HepG2 (cell line): ENCODE data around the gene TLK1. TPM values are rescaled to one million over a fixed set of nuclear protein-coding genes. Genes with fewer than 3 reads are reported as not detected.
A peak's percentile ranks its signal among the peaks of the same experiment; 100 is the strongest.

Experiments
- CBX5 ChIP-seq: sonication (generic); formaldehyde crosslinking; IDR thresholded peaks from 2 replicates; pipeline ENCODE4 v1.4.0; 2020; ENCODE audit warnings: missing genetic modification reagents, borderline replicate concordance
- CEBPG ChIP-seq: IDR thresholded peaks from 2 replicates; pipeline ENCODE4 v1.6.1; 2016
- EP300 ChIP-seq, 3 experiments: sonication (generic) in 1 of 3; formaldehyde crosslinking in 1 of 3; IDR thresholded peaks; 2 replicates each; pipeline versions ENCODE4 v1.5.1 to v1.6.1; 2011 to 2020; ENCODE audit warnings: low read depth in 2 of 3, low read length in 2 of 3, borderline replicate concordance in 1 of 3, improper control_type of control experiment in 1 of 3, mild to moderate bottlenecking in 1 of 3, missing genetic modification reagents in 1 of 3, moderate library complexity in 1 of 3
- FLYWCH1 ChIP-seq: sonication (generic); formaldehyde crosslinking; IDR thresholded peaks from 2 replicates; pipeline ENCODE4 v1.8.1; 2023; ENCODE audit warnings: mild to moderate bottlenecking, missing genetic modification reagents
- HMG20A ChIP-seq: IDR thresholded peaks from 2 replicates; pipeline ENCODE4 v1.6.1; 2016; ENCODE audit warnings: borderline replicate concordance
- MXD4 ChIP-seq: IDR thresholded peaks from 2 replicates; pipeline ENCODE4 v1.6.1; 2016; ENCODE audit warnings: mild to moderate bottlenecking, missing biosample characterization, missing genetic modification reagents
- MXI1 ChIP-seq: IDR thresholded peaks from 3 replicates; pipeline ENCODE4 v1.6.1; 2012; ENCODE audit warnings: low read depth, low read length, inconsistent platforms, borderline replicate concordance
- NBN ChIP-seq: fragments of 450-650 bp; conservative IDR thresholded peaks from 2 replicates; pipeline ENCODE4 v1.6.1; 2017
- NCOR1 ChIP-seq: fragments of 200-600 bp; sonication (generic); IDR thresholded peaks from 2 replicates; pipeline ENCODE4 v1.7.0; 2017; ENCODE audit warnings: antibody characterized with exemption, low read length, borderline replicate concordance
- NR1H2 ChIP-seq: sonication (generic); formaldehyde crosslinking; IDR thresholded peaks from 2 replicates; pipeline ENCODE4 v1.8.1; 2022; ENCODE audit warnings: low read depth, missing genetic modification reagents, borderline replicate concordance
- NR2F1 ChIP-seq, 2 experiments: fragments of 450-650 bp in 1 of 2; formaldehyde crosslinking in 1 of 2; IDR thresholded peaks; 2 replicates each; pipeline versions ENCODE4 v1.5.0 to v1.6.1; 2016 to 2020; ENCODE audit warnings: mild to moderate bottlenecking in 1 of 2, missing compliant biosample characterization in 1 of 2, missing genetic modification reagents in 1 of 2, moderate library complexity in 1 of 2
- TOE1 ChIP-seq: sonication (generic); formaldehyde crosslinking; IDR thresholded peaks from 2 replicates; pipeline ENCODE4 v1.4.0; 2020; ENCODE audit warnings: mild to moderate bottlenecking, missing genetic modification reagents
- ZNF30 ChIP-seq: sonication (generic); formaldehyde crosslinking; IDR thresholded peaks from 2 replicates; pipeline ENCODE4 v1.5.0; 2020; ENCODE audit warnings: mild to moderate bottlenecking, missing genetic modification reagents
- ZNF362 ChIP-seq: sonication (generic); formaldehyde crosslinking; IDR thresholded peaks from 2 replicates; pipeline ENCODE4 v1.4.0; 2020; ENCODE audit warnings: missing genetic modification reagents, mild to moderate bottlenecking, borderline replicate concordance
- ZNF446 ChIP-seq: sonication (generic); formaldehyde crosslinking; IDR thresholded peaks from 2 replicates; pipeline ENCODE4 v1.5.0; 2020; ENCODE audit warnings: mild to moderate bottlenecking, missing genetic modification reagents
- ZNF619 ChIP-seq: sonication (generic); formaldehyde crosslinking; IDR thresholded peaks from 2 replicates; pipeline ENCODE4 v1.4.0; 2020; ENCODE audit warnings: mild to moderate bottlenecking, missing genetic modification reagents
- ZNF644 ChIP-seq: IDR thresholded peaks from 2 replicates; pipeline ENCODE4 v1.6.1; 2016; ENCODE audit warnings: low read depth
- ZNF703 ChIP-seq: sonication (generic); formaldehyde crosslinking; IDR thresholded peaks from 2 replicates; pipeline ENCODE4 v1.5.1; 2020; ENCODE audit warnings: missing genetic modification reagents, mild to moderate bottlenecking, moderate library complexity, borderline replicate concordance
- polyA plus RNA-seq, 8 experiments: library from polyadenylated mRNA; depleted of rRNA in 3 of 8; stranded (reverse) in 7 of 8; unstranded in 1 of 8; fragments of >200 nt; fragmentation: Illumina TruSeq in 4 of 8; extraction: Trizol in 4 of 8; gene quantifications; 2 replicates each; pipeline versions ENCODE4 v1.2.1 to v1.2.3, GENCODE V29; 2011 to 2016; ENCODE audit warnings: low read depth in 4 of 8, missing spikeins in 1 of 8, mixed read lengths in 1 of 8; ENCODE audit not compliant: insufficient read depth in 1 of 8
- total RNA-seq, 5 experiments: library from RNA; depleted of rRNA; stranded (reverse); fragments of >200 nt; fragmentation: Illumina TruSeq; extraction: Trizol; gene quantifications; 2 replicates each; pipeline ENCODE4 v1.2.3, GENCODE V29; 2016; ENCODE audit warnings: low read depth in 1 of 5
- TF ChIP-seq, protein P1 (sequence below): sonication (generic); formaldehyde crosslinking; IDR thresholded peaks from 2 replicates; pipeline ENCODE4 v1.4.0; 2020; ENCODE audit warnings: missing genetic modification reagents, borderline replicate concordance
- TF ChIP-seq, protein P2 (sequence below), 2 experiments: sonication (generic) in 1 of 2; formaldehyde crosslinking in 1 of 2; IDR thresholded peaks; 2 replicates each; pipeline versions ENCODE4 v1.4.0 to v1.6.1; 2018 to 2020; ENCODE audit warnings: missing genetic modification reagents in 2 of 2, borderline replicate concordance in 1 of 2, low read depth in 1 of 2, mild to moderate bottlenecking in 1 of 2, missing biosample characterization in 1 of 2
- TF ChIP-seq, protein P3 (sequence below): sonication (generic); formaldehyde crosslinking; IDR thresholded peaks from 2 replicates; pipeline ENCODE4 v1.5.0; 2020; ENCODE audit warnings: missing genetic modification reagents
- TF ChIP-seq, protein P4 (sequence below): sonication (generic); formaldehyde crosslinking; IDR thresholded peaks from 2 replicates; pipeline ENCODE4 v1.4.0; 2020; ENCODE audit warnings: missing genetic modification reagents

The TLK1 gene
- total and polyA plus RNA-seq, 2 of the 13 experiments (the other 11 are each of a cell fraction or from before 2014, with no cell fraction given), result 16.8 to 28.7 TPM

DNA sequence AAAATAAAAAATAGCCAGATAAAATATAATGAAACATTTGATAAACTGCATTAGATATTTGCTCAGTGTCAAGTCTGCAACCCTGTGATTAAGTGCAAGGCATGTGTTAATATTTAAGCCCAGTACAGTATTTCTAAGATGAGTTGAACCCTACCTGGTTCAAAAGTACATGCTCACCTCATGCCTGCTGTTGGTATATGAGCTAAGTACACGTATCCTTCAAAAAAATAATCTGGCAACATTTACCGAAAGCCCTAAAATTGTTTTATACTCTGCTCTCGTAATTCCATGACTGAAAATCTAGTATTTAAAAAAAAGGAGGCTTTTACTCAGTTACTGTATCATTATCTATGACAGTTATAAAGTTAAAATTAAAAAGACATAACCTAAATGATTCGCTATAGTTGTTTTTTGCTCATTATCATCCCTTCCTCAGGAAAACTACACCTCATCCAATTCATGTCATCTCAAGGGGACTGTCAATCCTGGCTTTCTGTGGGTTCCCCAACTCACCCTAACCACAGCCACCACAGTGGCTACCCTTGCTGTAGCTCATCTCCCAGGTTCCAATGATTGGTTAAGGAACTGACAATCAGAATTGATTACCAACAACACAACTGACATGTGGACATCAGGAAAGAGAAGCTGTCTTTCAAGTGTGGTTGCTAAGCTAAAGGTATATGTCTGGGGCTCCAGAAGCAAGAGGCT is 10.6 kb downstream of the TLK1 start (continued):
- TF ChIP-seq, protein P1, sequence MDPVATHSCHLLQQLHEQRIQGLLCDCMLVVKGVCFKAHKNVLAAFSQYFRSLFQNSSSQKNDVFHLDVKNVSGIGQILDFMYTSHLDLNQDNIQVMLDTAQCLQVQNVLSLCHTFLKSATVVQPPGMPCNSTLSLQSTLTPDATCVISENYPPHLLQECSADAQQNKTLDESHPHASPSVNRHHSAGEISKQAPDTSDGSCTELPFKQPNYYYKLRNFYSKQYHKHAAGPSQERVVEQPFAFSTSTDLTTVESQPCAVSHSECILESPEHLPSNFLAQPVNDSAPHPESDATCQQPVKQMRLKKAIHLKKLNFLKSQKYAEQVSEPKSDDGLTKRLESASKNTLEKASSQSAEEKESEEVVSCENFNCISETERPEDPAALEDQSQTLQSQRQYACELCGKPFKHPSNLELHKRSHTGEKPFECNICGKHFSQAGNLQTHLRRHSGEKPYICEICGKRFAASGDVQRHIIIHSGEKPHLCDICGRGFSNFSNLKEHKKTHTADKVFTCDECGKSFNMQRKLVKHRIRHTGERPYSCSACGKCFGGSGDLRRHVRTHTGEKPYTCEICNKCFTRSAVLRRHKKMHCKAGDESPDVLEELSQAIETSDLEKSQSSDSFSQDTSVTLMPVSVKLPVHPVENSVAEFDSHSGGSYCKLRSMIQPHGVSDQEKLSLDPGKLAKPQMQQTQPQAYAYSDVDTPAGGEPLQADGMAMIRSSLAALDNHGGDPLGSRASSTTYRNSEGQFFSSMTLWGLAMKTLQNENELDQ, result no peak
- TF ChIP-seq NCOR1 (peak; percentile 42; the same call in 1 of the 2 replicates), ZNF446 (CRISPR knock-in tag) (no peak), MXD4 (0 out of 2 replicates have a peak, but pooled peaks have one; percentile 43), HMG20A (CRISPR knock-in tag) (no peak), ZNF362 (CRISPR knock-in tag) (peak; percentile 57; the same call in 1 of the 2 replicates), MXI1 (peak; percentile 26; the same call in 1 of the 3 replicates), ZNF619 (CRISPR knock-in tag) (no peak), ZNF30 (CRISPR knock-in tag) (no peak), TOE1 (CRISPR knock-in tag) (0 out of 2 replicates have a peak, but pooled peaks have one; percentile 52), EP300 (IDR thresholded peaks at IDR 0.05; ENCODE audit: low read depth in 2 of 2, low read length in 2 of 2) (0 out of 4 replicates have a peak, but pooled peaks of 1 of the 2 experiments have one; percentile 20), EP300 (CRISPR knock-in tag; IDR thresholded peaks at IDR 0.05; ENCODE audit: borderline replicate concordance) (no peak), NR2F1 (CRISPR knock-in tag; IDR thresholded peaks at IDR 0.05) (no peak), CBX5 (CRISPR knock-in tag) (no peak), FLYWCH1 (CRISPR knock-in tag) (no peak), CEBPG (CRISPR knock-in tag) (no peak), ZNF644 (no peak), NR1H2 (CRISPR knock-in tag) (no peak), ZNF703 (CRISPR knock-in tag) (no peak), NBN (no peak)
- TF ChIP-seq, protein P2, sequence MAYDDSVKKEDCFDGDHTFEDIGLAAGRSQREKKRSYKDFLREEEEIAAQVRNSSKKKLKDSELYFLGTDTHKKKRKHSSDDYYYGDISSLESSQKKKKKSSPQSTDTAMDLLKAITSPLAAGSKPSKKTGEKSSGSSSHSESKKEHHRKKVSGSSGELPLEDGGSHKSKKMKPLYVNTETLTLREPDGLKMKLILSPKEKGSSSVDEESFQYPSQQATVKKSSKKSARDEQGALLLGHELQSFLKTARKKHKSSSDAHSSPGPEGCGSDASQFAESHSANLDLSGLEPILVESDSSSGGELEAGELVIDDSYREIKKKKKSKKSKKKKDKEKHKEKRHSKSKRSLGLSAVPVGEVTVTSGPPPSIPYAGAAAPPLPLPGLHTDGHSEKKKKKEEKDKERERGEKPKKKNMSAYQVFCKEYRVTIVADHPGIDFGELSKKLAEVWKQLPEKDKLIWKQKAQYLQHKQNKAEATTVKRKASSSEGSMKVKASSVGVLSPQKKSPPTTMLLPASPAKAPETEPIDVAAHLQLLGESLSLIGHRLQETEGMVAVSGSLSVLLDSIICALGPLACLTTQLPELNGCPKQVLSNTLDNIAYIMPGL (CRISPR knock-in tag; IDR thresholded peaks at IDR 0.05; ENCODE audit: borderline replicate concordance in 1 of 2, low read depth in 1 of 2), result no peak
- TF ChIP-seq, protein P3, sequence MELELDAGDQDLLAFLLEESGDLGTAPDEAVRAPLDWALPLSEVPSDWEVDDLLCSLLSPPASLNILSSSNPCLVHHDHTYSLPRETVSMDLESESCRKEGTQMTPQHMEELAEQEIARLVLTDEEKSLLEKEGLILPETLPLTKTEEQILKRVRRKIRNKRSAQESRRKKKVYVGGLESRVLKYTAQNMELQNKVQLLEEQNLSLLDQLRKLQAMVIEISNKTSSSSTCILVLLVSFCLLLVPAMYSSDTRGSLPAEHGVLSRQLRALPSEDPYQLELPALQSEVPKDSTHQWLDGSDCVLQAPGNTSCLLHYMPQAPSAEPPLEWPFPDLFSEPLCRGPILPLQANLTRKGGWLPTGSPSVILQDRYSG (CRISPR knock-in tag), result no peak
- TF ChIP-seq, protein P4, sequence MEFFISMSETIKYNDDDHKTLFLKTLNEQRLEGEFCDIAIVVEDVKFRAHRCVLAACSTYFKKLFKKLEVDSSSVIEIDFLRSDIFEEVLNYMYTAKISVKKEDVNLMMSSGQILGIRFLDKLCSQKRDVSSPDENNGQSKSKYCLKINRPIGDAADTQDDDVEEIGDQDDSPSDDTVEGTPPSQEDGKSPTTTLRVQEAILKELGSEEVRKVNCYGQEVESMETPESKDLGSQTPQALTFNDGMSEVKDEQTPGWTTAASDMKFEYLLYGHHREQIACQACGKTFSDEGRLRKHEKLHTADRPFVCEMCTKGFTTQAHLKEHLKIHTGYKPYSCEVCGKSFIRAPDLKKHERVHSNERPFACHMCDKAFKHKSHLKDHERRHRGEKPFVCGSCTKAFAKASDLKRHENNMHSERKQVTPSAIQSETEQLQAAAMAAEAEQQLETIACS (CRISPR knock-in tag), result no peak
